Epithelial cell of esophagus (primary cell): Measurements from ENCODE around the gene CLEC18A.
"Not testable (repeated sequence)": the region's sequence is repeated elsewhere in the genome, so short reads cannot be mapped to it uniquely, and the experiment has no call there.

ENCODE experiments used
- DNase-seq: peaks from one replicate; pipeline ENCODE4 v3.0.0; 2010; ENCODE audit warnings: low read depth
- H3K4me3 ChIP-seq: 2 replicates; pipeline ENCODE4 v1.5.1; 2011; ENCODE audit warnings: mild to moderate bottlenecking, low read length, control low read depth

The CLEC18A gene

DNA sequence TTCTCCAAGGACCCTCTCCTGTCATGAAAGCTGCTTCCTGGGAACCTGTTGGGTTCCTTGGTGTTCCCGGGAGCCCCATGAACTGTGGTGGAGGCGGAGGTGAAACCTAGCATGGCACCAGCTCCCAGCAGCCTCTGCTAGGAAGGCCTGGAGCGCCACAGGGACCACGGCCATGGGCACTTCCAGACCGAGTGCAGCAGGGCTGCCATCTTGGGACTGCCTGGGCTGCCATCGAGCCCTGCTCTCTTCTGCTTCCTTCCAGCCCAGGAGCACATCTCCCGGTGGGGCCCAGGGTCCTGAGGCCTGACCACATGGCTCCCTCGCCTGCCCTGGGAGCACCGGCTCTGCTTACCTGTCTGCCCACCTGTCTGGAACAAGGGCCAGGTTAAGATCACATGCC lies 12.2 kb downstream of the CLEC18A start:
- not testable (repeated sequence) for H3K4me3 ChIP-seq, DNase-seq

DNA sequence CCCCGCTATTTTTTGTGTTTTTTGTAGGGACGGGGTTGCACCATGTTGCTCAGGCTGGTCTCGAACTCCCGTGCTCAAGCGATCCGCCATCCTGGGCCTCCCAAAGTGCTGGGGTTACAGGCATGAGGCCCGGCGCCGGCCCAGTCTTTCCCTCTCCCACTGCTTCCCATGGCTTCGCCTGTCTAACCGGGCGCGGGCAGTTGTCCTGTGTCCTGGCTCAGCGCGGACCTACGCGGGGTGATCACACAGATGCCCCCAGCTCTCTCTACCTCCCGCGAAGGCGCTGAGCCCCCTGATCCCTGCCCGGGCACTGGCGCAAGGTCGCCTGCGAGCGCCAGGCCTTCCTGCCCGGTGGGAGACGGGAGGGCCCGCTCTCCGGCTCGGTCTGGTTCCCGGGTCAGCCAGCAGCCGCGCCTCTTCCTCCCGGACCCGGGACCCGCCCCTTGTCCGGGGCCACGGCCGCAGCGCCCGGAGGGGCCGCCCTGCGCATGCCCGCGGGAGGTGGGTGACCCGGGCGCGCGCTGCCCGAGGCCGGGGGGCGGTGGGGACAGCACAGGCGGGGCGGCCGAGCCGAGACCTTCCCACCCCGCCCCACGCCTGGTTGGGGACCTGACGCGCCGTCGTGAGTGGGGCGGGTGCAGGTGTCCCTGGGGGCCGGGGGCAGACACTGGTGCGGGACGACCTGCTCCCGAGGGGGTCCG lies 14.0 kb downstream of the CLEC18A start:
- peak overlapping the region; percentile 10 for H3K4me3 ChIP-seq
- not testable (repeated sequence) for DNase-seq

DNA sequence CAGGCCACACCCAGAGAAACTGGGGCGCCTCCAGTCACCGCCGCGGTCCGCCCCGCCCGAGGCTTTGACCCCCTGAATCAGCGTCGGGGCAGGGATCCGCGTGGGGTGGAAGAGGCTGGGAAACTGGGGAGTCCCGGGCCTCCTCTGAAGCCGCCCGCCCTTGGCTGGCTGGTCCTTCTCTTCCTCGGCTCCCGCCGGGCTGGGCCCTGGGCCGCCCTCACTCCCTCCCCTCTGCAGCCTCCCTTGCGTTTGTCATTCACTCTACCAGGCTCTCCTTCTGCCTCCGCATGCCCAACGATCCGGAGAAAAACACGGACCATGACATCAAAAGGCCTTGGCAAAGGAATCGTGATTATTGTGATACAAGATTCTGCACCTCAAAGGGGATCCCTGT lies 14.5 kb downstream of the CLEC18A start:
- not testable (repeated sequence) for H3K4me3 ChIP-seq, DNase-seq

DNA sequence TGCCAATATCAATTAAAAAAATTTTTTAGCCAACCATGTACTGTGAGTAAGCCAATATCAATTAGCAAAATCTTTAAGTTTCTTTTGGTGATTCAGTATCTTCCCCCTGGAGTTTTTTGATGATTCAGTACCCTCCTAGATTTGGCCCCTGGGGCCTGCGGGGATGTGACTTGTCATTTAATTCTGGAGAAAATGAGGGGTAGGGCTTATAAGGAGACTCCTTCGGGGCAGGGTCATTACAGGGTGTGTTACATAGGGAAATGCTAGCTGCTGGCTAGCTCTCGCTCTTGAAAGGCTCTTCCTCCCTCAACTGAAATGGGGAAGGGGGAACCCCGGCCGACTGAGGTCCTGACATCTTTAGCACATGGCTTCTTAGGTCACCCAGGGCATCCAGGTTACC lies 16.6 kb downstream of the CLEC18A start:
- not testable (repeated sequence) for H3K4me3 ChIP-seq, DNase-seq

DNA sequence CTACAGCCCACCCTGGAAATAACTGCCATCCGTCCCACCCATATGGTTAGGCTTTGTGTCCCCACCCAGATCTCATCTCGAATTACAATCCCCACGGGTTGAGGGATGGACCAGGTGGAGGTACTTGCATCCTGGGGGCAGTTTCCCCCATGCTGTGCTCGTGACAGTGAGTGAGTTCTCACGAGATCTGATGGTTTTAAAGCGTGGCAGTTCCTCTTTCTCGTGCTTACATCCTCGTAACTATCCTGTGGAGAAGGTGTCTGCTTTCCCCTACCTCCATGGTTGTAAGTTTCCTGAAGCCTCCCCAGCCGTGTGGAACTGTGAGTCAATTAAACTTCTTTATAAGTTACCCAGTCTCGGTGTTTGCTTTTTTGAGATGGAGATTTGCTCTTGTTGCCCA lies 17.0 kb downstream of the CLEC18A start:
- not testable (repeated sequence) for DNase-seq, H3K4me3 ChIP-seq

DNA sequence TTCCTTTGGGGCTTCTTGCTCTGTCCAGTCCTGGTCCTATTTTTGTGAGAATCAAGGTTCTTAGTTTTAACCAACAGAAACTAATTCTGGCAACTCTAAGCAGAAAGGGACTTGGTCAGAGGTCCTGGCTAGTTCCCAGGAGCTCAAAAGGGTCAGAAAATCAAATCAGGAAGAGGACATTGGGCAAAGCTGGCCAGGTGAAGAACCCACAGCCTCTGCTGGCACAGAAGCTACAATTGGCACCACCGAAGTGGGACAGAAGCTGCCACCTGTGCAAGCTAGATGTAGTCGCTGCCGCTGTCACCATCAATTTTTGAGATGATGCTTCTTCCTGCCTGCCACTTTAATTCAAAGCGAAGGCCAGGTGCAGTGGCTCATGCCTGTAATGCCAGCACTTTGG lies 18.5 kb downstream of the CLEC18A start:
- DNase-seq, H3K4me3 ChIP-seq: not testable (repeated sequence)

DNA sequence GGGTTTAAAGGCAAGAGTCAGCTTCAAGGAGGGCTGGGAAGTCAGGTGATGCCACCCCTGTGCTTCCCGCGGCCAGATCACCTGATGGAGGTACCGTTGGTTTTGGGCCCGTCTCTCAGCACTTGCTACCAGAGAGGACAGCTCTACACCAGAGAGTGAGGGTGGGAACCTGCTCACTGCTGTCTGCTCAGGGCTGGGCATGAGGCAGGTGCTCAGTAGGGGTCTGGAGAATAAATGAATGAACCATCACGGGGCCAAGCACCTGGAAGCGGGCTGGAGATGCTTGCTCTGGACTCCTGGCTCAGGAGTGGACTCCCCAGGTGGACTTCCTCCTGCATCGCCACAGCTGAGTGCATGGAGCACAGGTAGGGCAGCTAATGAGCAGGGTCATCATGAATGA lies 21.0 kb downstream of the CLEC18A start:
- not testable (repeated sequence) for H3K4me3 ChIP-seq, DNase-seq

DNA sequence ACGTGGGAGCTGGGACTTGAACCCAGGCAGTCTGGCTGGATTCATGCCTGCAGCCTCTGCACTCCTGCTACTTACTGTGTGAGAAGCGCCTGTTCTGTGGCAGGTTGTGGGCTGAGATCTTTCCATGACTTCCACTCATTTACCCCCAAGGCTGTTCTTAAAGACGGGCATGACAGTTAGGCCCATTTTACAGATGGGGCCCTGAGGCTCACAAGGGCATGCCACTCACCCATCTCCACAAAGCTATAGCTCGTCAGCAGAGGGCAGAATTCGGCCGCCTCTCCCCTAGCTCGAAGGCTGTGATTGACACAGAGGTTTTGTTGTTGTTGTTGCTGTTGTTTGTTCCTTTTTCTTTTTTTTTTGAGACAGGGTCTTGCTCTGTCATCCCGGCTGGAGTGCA lies 21.8 kb downstream of the CLEC18A start:
- not testable (repeated sequence) for DNase-seq, H3K4me3 ChIP-seq

DNA sequence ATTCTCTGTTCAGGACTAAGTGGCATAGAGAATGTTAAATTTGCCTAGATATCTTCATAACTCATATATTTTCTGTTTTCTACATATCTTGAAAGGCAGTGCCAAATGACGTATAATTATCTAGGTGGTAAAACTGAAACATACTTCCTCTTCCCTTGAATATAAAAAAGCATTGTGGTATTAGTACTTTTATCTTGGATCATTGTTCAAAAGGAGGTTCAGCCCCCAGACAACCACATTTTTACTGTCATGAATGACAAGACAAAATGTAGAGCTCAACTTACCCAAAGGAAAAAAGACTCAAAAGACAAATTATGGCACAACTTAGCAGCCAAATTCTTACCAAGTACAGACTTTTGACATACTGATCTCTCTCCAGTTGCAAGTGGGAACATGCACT lies 34.1 kb downstream of the CLEC18A start:
- not testable (repeated sequence) for H3K4me3 ChIP-seq
- DNase-seq = peak; percentile 1

DNA sequence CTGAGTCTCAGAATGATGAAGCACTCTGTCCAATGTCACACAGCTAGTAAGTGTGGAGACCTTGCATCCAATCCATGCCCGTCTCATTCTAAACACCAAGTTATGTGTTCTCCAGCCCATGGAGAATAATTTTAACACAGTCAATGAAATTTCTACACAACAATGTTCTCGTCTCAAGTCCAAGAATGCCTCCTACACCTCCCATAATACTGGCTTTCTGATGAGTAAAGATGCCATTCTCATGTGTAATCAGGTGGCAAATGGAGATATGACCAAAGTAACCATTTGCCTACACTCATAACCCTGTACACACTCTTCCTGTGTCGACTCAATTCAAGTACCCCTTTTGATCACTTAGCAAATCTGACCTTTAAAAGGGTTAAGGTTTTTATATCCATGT lies 46.8 kb downstream of the CLEC18A start:
- DNase-seq = peak; percentile 66
- H3K4me3 ChIP-seq = not testable (repeated sequence)

DNA sequence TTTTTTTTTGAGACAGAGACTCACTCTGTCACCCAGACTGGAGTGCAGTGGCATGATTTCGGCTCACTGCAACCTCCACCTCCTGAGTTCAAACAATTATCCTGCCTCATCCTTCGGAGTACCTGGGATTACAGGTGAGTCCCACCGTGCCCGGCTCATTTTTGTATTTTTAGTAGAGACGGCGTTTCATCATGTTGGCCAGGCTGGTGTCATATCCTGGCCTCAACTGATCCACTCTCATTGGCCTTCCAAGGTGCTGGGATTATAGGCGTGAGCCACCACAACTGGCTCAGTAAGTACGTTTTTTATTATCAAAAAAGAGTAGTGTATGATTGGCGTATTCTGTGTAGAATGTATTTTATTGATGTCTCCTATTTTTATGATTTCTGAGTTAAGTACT lies 48.7 kb downstream of the CLEC18A start:
- DNase-seq, H3K4me3 ChIP-seq: not testable (repeated sequence)

DNA sequence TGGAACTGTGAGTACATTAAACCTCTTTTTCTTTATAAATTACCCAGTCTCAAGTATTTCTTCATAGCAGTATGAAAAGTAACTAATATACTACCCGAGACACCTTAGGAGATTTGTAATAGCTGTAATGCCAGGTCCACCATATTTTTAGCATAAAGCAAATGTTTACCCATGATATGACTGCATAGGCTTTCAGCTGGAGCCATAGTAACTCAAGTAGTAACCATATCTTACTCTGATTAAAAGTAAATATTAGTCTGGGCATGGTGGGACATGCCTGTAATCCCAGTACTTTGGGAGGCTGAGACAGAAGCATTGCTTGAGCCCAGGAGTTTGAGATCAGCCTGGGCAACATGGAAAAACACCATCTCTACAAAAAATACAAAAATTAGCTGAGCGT lies 52.4 kb downstream of the CLEC18A start:
- peak; percentile 73 for DNase-seq
- H3K4me3 ChIP-seq = not testable (repeated sequence)

DNA sequence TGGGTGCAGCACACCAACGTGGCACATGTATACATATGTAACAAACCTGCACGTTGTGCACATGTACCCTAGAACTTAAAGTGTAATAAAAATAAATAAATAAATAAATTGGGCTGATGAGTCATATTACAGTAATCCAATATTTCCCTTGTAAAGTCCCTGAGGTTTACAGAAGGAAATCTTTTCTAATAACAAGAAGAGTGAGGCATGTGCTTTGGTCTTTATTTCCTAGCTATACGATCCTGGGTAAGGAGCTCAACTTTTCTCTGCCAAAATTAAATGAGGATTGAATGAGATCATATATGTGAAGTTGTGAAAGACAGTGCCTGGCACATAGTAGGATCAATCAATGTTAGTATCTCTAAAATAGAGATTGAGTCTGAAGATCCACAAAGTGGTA lies 57.5 kb downstream of the CLEC18A start:
- H3K4me3 ChIP-seq = not testable (repeated sequence)

DNA sequence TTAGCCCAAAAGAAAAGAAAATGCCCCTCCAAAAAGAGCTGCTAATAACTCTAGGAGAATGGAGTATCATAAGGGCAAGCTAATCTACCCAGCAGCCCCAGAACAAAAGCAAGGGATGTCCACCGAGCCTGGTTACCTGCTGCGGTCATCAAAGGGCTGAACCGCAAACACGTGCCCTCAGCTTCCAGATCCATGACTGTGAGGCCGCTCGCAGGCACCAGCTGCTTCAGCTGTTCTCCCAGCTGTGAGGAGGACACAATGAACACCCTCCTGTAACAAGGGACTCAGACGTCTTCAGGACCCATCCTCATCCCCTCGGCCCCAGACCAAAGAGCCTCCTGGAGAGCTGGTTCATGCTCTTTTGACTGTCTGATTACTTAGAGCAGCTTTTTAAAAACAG lies 59.5 kb downstream of the CLEC18A start:
- H3K4me3 ChIP-seq, DNase-seq: not testable (repeated sequence)

More for the DNA sequence above, 57.5 kb downstream of the CLEC18A start:
- DNase-seq = not testable (repeated sequence)

DNA sequence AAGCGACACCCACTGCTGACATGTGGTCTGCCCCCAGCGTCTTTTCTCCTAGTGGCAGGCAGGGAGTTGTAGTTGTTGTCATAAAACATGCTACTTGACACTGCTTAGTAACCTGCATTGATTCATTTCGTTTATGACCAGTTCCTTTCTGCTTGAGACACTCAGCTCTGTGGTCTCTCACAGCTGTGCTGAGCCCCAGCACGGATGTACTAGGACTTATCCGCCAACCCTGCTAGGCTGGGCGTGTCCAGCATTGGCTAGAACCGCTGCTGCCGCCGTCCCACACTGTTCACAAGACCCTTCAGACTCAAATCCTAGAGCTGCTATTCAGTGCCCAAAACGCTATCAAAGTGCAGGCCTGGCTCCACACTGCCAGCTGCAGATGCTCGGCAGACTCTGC lies 60.0 kb downstream of the CLEC18A start:
- not testable (repeated sequence) for DNase-seq, H3K4me3 ChIP-seq

DNA sequence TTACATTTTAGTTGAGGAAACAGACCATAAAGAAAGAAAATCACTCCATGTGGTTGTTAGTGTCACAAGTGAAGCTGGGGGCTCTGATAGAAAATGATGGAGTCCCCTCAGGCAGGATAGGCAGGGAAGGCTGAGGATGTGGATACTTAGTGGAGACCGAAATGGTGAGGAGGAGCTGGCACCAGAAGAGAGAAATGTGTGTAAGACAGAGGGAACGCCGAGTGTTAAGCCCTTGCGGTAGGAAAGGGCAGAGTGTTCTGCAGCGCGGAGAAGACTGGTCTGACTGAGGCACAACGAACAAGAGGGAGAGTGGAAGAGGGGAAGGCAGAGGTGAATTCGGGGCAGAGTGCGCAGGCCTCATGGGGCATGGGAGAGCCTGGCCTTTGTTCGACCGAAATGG lies 61.2 kb downstream of the CLEC18A start:
- H3K4me3 ChIP-seq, DNase-seq: not testable (repeated sequence)

DNA sequence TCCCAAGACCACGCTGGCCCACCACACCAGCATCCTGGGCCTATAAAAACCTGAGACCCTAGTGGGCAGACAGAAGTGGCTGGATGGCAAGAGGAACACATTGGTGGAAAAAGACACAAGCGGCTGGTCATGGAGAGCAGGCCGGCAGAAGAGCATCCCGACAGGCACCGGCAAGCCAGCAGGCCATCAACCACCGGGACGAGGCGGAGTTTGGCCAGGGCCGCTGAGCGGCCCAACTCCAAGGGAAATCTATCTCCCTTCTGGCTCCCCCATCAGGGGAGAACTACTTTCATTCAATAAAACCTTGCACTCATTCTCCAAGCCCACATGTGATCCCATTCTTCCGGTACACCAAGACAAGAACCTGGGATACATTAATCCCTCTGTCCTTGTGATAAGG lies 61.8 kb downstream of the CLEC18A start:
- not testable (repeated sequence) for H3K4me3 ChIP-seq, DNase-seq
